GM18507 (cell line): ENCODE data around the gene MYO1D.
A peak's percentile ranks its signal among the peaks of the same experiment; 100 is the strongest.

ENCODE experiments used
- DNase-seq: peaks from one replicate; pipeline ENCODE4 v3.0.0; 2011; ENCODE audit warnings: low read depth; ENCODE audit not compliant: insufficient read length; ENCODE audit errors: extremely low spot score
- FAIRE-seq: peaks from 2 replicates; lab custom pipeline; 2011; peaks lifted over from hg19 to GRCh38; lab: Jason Lieb, UNC

Gene MYO1D

GRCh38 chr17:32492264-32492589 is 384.7 kb downstream of the MYO1D start:
- FAIRE-seq (no peak), DNase-seq (no peak)

DNA sequence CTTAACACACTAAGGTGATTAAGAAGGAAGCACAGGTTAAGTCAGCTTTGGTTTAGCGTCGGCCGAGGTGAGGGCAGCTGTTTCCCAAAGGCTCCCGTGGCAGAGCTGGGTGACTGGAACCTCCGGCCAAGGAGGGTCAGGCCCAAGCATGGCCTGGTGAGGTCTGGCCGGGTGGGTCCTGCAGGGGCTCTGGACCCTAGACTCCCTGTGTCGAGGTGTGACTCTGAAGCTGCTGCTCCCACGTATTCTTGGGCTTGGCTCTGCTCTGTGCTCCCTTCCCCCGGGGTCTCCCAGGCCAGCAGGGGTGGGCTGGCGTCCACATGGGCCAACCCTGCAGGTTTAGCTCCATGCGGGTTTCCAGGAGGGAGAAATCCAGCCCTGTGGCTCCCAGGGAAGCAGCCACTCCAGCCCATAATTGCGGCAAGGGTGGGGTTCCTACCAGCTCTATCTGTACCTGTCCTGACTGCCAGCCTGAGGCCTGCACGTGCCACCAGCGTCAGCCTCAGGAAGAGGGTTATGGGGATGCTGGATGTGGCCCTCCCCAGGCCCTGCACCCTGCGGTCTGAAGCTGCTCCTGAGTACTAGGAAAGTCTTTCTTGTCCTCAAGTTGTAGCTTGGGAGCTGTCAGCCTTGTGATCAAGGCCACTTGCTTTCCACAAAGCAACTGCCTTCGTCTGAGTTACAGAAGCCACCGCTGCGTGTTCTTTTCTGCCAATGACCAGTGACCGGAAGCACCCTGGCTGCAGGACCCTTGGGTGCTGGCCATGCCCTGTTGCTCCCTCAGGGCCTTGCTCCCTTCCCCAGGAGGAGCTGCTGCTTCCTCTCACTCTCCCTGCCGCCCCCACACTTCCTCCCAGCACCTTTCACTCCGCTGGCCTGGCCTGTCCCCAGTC is 385.3 kb downstream of the MYO1D start:
- no peak for DNase-seq
- peak; percentile 94 for FAIRE-seq

DNA sequence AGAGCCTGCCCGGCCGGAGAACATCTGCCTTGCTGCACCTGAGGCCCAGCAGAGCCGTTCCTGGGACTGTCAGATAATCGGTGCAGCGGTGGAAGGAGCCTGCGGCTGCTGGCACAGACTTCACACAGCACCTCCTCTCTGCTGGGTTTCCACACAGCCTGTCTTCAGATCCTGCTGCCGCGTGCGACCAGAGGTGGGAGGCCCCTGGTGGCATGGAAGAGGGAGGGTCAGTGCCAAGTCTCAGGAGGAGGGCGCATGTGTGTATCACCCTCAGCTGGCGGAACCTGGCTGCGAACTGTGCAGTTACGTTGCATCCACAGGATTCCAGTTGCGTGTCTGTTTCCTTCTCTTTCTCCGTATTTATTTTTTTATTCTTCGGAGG is 386.8 kb downstream of the MYO1D start:
- FAIRE-seq (peak; percentile 78), DNase-seq (no peak)

GRCh38 chr17:32489320-32490100 is 387.4 kb downstream of the MYO1D start:
- peak; percentile 66 for FAIRE-seq
- DNase-seq: no peak

GRCh38 chr17:32488604-32489180 is 388.2 kb downstream of the MYO1D start:
- FAIRE-seq (no peak), DNase-seq (no peak)

GRCh38 chr17:32488177-32488542 is 388.8 kb downstream of the MYO1D start:
- peak; percentile 63 for FAIRE-seq
- DNase-seq: no peak

GRCh38 chr17:32487473-32488176 is 389.3 kb downstream of the MYO1D start:
- no peak for DNase-seq

GRCh38 chr17:32486701-32487472 is 390.0 kb downstream of the MYO1D start, which contains the start of gene CDK5R1:
CDK5R1 (plus strand) TSS chr17:32486993; CDS start chr17:32487621, 628 bp downstream.
- FAIRE-seq (no peak), DNase-seq (peak; percentile 69)

More at GRCh38 chr17:32487473-32488176, 389.3 kb downstream of the MYO1D start:
- peak; percentile 84 for FAIRE-seq

DNA sequence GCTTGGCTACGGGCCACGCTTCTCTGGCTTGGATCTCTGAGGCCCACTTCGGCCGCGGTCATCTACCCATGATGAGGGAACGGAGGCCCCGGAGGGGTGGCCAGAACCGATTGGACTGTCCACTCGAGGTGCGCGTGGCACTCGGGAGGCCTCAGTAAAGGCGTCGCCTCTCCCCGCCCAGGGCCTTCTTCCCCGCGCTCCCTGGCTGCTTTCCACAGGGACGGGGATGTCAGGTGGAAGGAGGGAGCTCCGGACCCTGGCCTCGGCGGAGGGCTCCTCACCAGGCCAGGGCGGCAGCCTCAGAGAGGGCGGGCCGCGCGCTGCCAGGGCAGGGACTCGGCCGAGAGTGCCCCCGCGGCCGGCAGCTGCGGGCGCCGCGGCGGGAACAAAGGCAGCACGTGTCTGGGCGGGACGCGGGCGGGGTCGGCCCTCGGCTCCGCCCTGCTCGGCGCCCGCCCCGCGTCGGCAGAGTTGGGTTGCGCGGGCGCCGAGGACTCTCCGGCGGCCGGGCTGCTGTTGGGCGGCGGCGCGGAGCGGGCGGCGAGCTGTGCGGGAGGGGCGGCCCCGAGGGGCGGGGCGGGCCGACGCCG is 390.7 kb downstream of the MYO1D start:
- peak; percentile 72 for DNase-seq
- peak; percentile 39 for FAIRE-seq

DNA sequence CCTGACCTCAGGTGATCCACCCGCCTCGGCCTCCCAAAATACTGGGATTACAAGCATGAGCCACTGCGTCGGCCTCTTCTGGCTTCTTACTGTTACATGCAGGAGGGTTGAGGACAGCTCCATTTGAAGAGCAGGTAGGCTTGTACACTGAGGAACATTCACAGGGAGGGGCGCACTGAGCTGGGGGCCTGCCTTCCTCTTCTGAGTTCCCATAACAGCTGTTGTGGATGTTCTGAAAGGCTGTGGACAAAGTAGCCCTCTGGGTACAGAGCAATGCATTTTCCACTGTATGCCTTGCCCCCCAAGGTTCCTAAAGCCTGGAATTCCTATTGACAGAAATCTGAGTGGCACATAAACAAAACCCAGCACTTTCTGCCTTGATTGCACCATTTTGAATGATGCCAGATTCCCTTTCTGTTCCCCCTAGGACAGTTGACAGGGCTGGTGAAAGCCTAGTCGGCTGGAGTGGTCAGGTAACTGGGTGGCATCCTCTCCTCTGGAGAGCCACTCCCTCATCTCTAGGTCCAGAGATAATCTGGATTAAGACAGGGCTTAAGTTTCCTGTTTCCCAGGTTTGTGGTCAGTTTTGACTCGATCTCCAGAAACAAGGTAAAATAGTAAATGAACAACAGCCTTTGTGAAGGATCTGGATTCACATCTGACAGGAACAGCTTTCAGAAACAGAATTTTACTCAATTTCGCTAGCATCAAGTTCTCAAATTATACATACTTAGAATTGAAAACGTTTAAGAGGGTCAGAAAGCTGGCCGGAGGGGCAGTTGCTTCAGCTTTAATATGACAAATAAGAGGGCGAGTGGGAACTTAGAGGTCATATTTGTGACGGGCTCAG is 391.4 kb downstream of the MYO1D start:
- FAIRE-seq (no peak), DNase-seq (no peak)

GRCh38 chr17:32484628-32485027 is 392.3 kb downstream of the MYO1D start:
- no peak for FAIRE-seq
- DNase-seq: no peak

- no peak for FAIRE-seq
- DNase-seq: no peak
Measured at GRCh38 chr17:32484041-32484461, 392.9 kb downstream of the MYO1D start.

DNA sequence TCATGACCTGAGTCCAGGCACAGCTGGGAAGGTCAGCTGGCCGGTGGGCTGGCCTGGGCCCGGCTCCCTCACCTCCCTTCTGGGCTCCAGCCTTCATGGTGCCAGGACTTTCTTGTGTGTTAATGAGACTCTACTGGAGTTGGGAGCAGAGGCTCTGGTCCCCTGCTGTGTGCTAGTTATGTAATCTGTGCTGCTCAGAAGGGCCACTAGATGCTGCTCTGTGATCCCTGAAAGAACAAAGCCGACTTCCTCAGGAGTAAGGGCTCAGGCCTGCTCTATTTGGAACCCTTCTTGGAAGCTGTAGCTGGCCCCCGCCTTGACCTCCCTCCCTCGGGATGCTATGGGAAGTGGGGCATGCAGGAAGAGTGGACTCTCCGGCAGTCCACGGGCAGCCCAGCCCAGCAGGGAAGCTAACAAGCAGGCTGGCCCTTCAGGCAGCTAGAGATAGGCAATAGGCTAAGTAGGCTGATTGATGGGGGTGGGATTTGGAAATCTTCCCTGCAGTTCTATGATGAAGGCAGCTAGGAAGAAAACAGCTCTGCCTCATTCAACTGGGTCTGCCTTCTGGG is 393.4 kb downstream of the MYO1D start:
- peak; percentile 76 for FAIRE-seq
- no peak for DNase-seq

DNA sequence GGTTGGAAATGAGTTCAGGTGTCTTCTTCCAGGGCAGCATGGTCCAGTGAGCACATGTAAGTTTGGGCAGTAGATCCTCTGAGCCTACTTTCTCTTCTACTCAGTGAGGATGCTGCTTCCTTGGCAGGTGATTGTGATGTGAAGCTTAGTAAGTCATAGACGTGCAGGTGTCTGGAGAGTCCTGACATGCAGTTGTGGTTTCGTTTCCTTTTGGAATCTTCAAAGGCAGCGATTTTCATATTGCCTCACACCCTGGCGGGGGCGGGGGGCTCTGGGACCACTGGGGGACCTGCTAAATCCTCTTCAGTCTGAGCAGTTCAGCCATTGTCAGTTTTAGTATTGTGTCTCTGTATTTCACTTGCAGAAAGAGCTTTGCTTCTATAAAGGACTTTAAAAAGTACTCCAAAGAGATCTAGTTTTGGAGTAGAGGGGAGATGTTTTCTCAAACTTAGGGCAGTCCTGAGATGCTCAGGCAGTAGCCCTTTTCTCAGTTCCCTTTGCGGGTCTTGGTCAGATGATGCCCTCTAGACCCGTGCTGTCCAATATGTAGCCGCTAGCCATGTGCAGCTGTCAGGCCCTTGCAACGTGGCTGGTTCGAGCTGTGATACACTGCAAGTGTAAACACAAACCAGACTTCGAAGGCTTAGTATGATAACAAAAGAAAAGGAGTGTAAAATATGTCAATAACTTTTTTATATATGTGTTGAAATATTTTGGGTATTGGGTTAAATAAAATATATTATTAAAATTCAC is 394.2 kb downstream of the MYO1D start:
- DNase-seq: no peak
- FAIRE-seq: peak; percentile 61

GRCh38 chr17:32481193-32481592 is 395.7 kb downstream of the MYO1D start:
- DNase-seq: no peak
- FAIRE-seq: no peak

DNA sequence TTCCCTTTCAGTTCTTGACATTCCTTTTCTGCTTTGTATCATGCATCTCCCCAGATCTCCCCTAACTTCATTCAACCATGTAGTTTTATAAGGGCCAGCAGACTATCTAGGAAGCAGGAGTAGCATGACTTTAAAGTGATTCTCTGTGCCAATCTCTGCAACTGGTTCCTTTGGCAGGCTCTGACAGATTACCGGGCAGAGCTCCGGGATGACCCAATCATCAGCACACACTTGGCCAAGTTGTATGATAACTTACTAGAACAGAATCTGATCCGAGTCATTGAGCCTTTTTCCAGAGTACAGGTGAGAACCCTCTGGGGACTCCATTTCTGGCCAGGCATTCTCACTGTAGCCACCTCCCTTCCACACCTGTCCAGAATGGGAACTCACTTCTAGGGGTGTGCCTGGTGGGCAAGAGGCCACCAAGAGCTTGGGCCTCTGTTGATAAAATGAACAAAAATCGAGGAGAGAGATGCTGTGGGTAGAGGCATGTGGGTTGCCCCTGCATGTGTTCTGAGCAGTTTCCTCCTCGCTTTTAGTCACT is 397.8 kb downstream of the MYO1D start:
- FAIRE-seq (no peak), DNase-seq (no peak)

- DNase-seq: no peak
Measured at GRCh38 chr17:32477220-32477619, 399.7 kb downstream of the MYO1D start.

More at GRCh38 chr17:32477220-32477619, 399.7 kb downstream of the MYO1D start:
- FAIRE-seq: no peak
